ENCODE data around the gene RHOBTB3.

DNA sequence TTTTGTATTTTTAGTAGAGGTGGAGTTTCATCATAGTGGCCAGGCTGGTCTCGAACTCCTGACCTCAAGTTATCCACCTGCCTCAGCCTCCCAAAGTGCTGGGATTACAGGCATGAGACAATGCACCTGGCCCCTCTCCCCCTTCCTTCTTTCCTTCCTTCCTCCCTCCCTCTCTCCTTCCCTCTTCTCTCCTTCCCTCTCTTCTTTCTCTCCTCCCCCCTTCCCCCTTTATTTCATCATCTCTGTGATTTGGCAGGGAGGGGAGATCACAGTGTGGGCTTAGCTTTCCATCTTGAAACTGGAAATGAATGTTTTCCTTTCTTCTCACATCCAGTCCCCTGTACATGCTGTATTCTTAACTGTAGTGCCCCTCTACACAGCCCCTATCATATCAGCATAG, 12.7 kb downstream of the RHOBTB3 start:
- TF ChIP-seq, protein P1, sequence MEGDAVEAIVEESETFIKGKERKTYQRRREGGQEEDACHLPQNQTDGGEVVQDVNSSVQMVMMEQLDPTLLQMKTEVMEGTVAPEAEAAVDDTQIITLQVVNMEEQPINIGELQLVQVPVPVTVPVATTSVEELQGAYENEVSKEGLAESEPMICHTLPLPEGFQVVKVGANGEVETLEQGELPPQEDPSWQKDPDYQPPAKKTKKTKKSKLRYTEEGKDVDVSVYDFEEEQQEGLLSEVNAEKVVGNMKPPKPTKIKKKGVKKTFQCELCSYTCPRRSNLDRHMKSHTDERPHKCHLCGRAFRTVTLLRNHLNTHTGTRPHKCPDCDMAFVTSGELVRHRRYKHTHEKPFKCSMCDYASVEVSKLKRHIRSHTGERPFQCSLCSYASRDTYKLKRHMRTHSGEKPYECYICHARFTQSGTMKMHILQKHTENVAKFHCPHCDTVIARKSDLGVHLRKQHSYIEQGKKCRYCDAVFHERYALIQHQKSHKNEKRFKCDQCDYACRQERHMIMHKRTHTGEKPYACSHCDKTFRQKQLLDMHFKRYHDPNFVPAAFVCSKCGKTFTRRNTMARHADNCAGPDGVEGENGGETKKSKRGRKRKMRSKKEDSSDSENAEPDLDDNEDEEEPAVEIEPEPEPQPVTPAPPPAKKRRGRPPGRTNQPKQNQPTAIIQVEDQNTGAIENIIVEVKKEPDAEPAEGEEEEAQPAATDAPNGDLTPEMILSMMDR (conservative IDR thresholded peaks at IDR 0.05) = no peak
- TF ChIP-seq ZFX (IDR thresholded peaks at IDR 0.05) = no peak
